Activated effector memory CD4-positive, alpha-beta T cell treated with anti-CD3 and anti-CD28 coated beads, Interleukin-2, amount 50 U/mL, for 16 hours (primary cell): ENCODE measurements around the gene FBL.
"Not testable (repeated sequence)": the region's sequence is repeated elsewhere in the genome, so short reads cannot be mapped to it uniquely, and the experiment has no call there.

Experiments
- DNase-seq: peaks from one replicate; pipeline ENCODE4 v3.0.0-alpha.2; 2020

The FBL gene

DNA sequence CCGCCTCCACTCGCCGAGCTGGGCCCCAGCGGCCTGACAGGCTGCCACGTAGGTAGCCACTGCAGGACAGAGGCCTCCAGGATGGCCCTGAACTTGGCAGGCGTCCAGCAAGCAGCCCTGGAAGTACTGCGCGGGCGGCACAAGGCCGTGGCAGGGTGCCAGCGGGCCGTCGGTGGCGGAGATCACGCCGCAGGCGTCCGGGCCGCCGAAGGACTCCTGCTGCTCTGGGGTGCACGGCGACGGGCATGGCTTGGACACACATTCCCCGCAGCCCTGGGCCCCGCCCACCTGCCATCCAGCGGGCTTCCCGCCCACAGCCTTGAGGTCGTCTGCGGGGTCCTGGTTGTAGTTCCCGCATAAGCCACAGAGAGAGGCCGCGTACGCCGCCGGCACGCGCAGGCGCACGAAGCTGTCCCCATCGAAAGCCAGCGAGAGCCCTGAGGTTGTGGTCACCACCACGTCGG, 29.3 kb upstream of the FBL start:
- not testable (repeated sequence) for DNase-seq

- DNase-seq, result no peak
Measured at GRCh38 chr19:39874404-39874803, 28.2 kb upstream of the FBL start.

DNA sequence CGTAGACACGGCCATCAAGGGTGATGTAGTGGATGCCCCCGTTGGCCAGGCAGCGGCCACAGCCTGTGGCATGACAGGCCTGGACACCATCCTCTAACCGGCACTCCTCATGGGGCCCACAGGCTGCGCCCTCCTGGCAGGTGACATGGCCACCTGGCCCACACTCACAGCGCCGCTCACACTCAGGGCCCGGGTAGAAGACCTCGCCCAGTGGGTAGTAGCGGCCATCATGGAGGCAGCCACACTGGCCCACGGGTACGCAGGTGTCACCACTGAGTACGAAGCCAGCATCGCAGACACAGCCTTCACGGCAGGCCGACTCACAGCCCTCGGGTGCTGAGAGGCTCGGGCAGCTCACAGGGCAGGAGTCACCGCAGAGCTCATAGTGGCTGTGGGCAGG, 27.2 kb upstream of the FBL start:
- no peak for DNase-seq

GRCh38 chr19:39871886-39872866, 26.0 kb upstream of the FBL start:
- no peak for DNase-seq

- DNase-seq, result peak; percentile 53
Measured at GRCh38 chr19:39871362-39871761, 25.2 kb upstream of the FBL start.

GRCh38 chr19:39870171-39870971, 24.2 kb upstream of the FBL start:
- no peak for DNase-seq

GRCh38 chr19:39867952-39868351, 21.8 kb upstream of the FBL start:
- DNase-seq, result no peak

DNA sequence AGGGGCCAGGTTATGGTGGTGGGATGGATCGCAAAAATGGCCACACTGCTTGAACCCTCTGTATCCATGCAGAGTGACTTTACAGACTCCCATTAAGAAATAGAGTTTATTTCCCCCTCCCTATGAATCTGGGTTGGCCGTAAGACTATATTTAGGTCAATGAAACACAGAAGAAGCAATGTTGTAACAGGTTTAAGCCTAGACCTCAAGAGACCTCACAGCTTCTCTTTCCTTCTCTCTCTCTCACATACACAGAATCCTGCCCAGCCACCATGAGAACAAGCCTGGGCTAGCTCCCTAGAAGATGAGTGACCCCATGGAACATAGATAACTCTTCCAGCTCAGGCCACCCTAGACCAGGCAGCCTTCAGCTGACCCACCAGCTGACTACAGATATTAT, 21.0 kb upstream of the FBL start:
- no peak for DNase-seq

- no peak for DNase-seq
Measured at GRCh38 chr19:39865953-39866352, 19.8 kb upstream of the FBL start.

- no peak for DNase-seq
Measured at GRCh38 chr19:39865186-39865585, 19.0 kb upstream of the FBL start.

DNA sequence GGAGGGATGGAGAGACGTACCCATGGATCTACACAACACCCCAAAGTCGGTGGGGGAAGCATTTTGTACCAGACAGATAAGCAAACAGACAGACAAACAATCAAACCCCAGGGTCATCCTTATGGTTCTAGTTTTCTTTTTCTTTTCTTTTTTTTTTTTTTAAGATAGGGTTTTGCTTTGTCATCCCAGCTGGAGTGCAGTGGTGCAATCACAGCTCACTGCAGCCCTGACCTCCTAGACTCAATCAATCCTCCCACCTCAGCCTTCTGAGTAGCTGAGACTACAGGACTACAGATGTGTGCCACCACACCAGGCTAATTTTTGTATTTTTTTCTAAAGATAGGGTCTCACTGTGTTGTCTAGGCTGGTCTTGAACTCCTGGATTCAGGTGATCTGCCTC, 17.9 kb upstream of the FBL start:
- DNase-seq, result no peak

DNA sequence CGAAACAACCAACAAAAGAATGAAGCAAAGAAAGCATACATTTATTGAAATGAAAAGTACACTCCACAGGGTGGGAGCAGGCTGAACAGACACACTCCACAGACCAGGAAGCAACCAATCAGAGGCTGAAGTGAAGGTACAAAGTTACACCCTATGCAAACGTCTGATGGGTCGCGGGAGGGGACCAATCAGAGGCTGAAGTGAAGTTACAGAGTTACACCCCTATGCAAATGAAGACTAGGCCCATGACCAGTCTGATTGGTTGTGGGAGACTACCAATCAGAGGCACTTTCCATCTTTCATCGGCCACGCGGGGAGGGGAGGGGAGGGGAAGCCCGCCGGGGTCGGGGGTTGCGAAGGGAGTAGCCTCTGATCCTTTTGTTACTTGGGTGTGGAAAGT, 12.4 kb upstream of the FBL start:
- DNase-seq, result no peak

GRCh38 chr19:39852882-39853281, 6.7 kb upstream of the FBL start:
- DNase-seq, result peak; percentile 19

GRCh38 chr19:39850892-39851291, 4.7 kb upstream of the FBL start:
- DNase-seq, result no peak

DNA sequence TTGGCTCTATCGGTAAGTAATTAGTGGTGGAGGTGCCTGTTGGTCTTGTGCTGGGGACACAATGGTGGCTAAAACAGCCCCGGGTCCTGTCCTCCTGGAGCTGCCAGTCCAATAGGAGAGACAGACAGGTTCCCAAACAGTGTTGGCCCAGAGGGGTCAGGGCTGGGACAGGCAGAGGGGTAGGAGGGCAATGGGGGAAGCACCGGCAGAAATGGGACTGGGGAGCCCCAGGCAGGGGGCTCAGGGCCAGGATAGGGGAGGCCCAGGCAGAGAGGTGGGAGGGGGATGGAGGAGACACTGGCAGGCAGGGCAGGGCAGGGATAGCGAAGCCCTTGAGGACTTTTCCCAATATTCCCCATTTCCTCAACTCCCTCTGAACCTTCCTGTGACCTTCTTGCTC, 2.2 kb upstream of the FBL start:
- peak; percentile 50 for DNase-seq

DNA sequence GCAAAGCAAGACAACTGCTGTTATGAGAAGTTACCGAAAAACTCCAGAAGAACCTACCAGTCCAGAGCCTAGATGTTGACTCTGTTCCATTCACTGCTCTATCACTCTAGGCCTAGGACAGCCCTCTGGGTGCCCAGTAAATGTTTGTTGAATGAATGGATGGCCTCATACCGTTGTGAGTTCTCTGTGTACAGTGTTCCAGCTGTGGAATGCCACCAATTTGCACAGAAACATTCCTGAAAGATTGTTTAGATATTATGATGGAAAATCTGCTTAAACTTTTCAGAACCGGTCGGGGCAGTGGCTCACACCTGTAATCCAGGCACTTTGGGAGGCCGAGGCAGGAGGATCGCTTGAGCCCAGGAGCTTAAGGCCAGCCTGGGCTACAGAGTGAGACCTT, 1.3 kb upstream of the FBL start:
- DNase-seq, result no peak

GRCh38 chr19:39846678-39847486, 703 bp upstream of the FBL start:
- no peak for DNase-seq

DNA sequence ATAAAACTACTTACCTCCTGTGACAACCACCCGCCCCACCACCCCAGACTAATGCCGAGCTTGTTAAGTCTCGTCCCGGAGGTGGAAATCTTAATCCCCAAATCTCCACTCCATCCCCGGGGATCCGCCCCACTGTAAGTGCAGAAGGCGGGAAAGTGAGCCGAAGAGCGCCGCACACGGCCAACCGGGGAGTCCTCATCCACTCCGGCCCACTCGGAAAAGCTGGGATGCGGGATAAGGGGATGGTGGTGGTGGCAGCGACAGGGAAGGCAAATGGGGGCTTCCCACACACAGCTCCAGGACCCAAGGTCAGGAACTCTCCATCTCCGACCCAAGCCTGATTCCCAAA, 621 bp downstream of the FBL start:
- DNase-seq, result peak; percentile 68

- DNase-seq, result no peak
Measured at GRCh38 chr19:39845172-39845571, 1.0 kb downstream of the FBL start.

- no peak for DNase-seq
Measured at GRCh38 chr19:39843919-39844793, 2.0 kb downstream of the FBL start.

GRCh38 chr19:39842693-39843435, 3.3 kb downstream of the FBL start:
- no peak for DNase-seq
